DND-41 (cell line): ENCODE measurements around the gene GJE1.
"Not testable (repeated sequence)": the region's sequence is repeated elsewhere in the genome, so short reads cannot be mapped to it uniquely, and the experiment has no call there.

Source experiments
- ATAC-seq: fragments of 200-7000 bp; cut with Tn5 transposase; 3 replicates; pipeline ENCODE4 v1.9.1; 2021; ENCODE audit warnings: low read depth; ENCODE audit not compliant: insufficient read depth
- DNase-seq: peaks from one replicate; pipeline ENCODE4 v3.0.0-alpha.2; 2020
- H2AFZ ChIP-seq: 2 replicates; pipeline ENCODE4 v1.6.0; 2012; ENCODE audit warnings: low read depth, low read length
- H3K27ac ChIP-seq: 2 replicates; pipeline ENCODE4 v1.5.1; 2012; ENCODE audit warnings: low read length, inconsistent platforms
- H3K27me3 ChIP-seq: fragments of 200-600 bp; sonication (generic); 2 replicates; pipeline ENCODE4 v1.6.0; 2012; ENCODE audit warnings: low read length, mild to moderate bottlenecking, inconsistent platforms; ENCODE audit not compliant: insufficient read depth, poor library complexity
- H3K36me3 ChIP-seq: 2 replicates; pipeline ENCODE4 v1.5.1; 2012; ENCODE audit warnings: low read length, inconsistent platforms; ENCODE audit not compliant: insufficient read depth
- H3K4me1 ChIP-seq: 2 replicates; pipeline ENCODE4 v1.5.1; 2012; ENCODE audit warnings: mild to moderate bottlenecking, low read length; ENCODE audit not compliant: insufficient read depth
- H3K4me2 ChIP-seq: 2 replicates; pipeline ENCODE4 v1.6.0; 2012; ENCODE audit warnings: mild to moderate bottlenecking, moderate library complexity, low read length, inconsistent platforms; ENCODE audit not compliant: insufficient read depth
- H3K4me3 ChIP-seq, 2 experiments: fragments of 200-600 bp in 1 of 2; shearing (Covaris generic) in 1 of 2; 2 replicates each; pipeline ENCODE4 v1.5.1; 2012 to 2016; ENCODE audit warnings: inconsistent platforms in 2 of 2, low read length in 2 of 2, mild to moderate bottlenecking in 2 of 2, low read depth in 1 of 2, moderate library complexity in 1 of 2
- H3K79me2 ChIP-seq: 2 replicates; pipeline ENCODE4 v1.6.0; 2012; ENCODE audit warnings: low read length, inconsistent platforms; ENCODE audit not compliant: insufficient read depth
- H3K9ac ChIP-seq: 2 replicates; pipeline ENCODE4 v1.6.0; 2012; ENCODE audit warnings: low read depth, mild to moderate bottlenecking, inconsistent platforms, low read length, moderate library complexity
- H3K9me3 ChIP-seq: 2 replicates; pipeline ENCODE4 v1.5.1; 2012; ENCODE audit warnings: low read length, moderate library complexity, mild to moderate bottlenecking, inconsistent platforms; ENCODE audit not compliant: insufficient read depth, severe bottlenecking
- H4K20me1 ChIP-seq: 2 replicates; pipeline ENCODE4 v1.6.0; 2012; ENCODE audit warnings: low read length; ENCODE audit not compliant: insufficient read depth
- EZH2 ChIP-seq: IDR thresholded peaks from 3 replicates; pipeline ENCODE4 v1.6.1; 2012; ENCODE audit warnings: borderline replicate concordance, low read depth, mild to moderate bottlenecking, moderate library complexity, low read length, inconsistent platforms; ENCODE audit not compliant: severe bottlenecking
- TF ChIP-seq, protein P1 (sequence below): IDR thresholded peaks from 2 replicates; pipeline ENCODE4 v1.5.1; 2012; ENCODE audit warnings: borderline replicate concordance, low read length, moderate library complexity, mild to moderate bottlenecking; ENCODE audit not compliant: poor library complexity, severe bottlenecking; ENCODE audit errors: extremely low read depth

Gene GJE1, protein sequence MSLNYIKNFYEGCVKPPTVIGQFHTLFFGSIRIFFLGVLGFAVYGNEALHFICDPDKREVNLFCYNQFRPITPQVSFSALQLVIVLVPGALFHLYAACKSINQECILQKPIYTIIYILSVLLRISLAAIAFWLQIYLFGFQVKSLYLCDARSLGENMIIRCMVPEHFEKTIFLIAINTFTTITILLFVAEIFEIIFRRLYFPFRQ

DNA sequence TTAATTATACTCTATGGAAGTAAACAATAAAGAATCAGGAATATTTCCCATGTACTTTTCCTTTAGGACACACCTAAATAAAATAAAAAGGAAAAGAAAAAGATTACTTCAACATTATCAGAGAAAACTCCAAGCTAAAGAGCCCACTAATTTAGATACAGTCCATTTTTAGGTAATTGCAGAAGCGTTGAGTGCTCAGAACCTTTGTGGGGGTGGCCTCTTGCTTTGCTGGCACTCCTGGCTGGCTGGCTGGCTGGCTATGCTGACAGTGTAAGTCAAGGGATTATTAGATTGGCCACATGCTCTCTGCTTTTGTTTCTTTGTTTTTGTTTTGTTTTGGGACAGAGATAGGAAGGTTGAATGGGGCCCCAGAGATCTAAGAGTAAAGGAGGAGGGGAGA is at the start of gene GJE1:
GJE1 (plus strand) TSS at position 301 of the 400 bp plus-strand sequence. CDS start 234 bp downstream, outside the sequence.
- Histone ChIP-seq H3K4me3 (no peak within 1 kb of the TSS), H3K27me3 (no peaks in the 10 kb centered on the region), H3K9me3 (no peaks in the 10 kb centered on the region), H2AFZ (no peak within 1 kb of the TSS), H4K20me1 (no peaks in the 10 kb centered on the region), H3K36me3 (no peaks in the 10 kb centered on the region), H3K27ac (no peak within 1 kb of the TSS), H3K79me2 (no peaks in the 10 kb centered on the region), H3K4me2 (no peak within 1 kb of the TSS), H3K4me1 (no peaks in the 10 kb centered on the region), H3K9ac (no peak within 1 kb of the TSS)
- TF ChIP-seq EZH2: no peak
- TF ChIP-seq, protein P1, sequence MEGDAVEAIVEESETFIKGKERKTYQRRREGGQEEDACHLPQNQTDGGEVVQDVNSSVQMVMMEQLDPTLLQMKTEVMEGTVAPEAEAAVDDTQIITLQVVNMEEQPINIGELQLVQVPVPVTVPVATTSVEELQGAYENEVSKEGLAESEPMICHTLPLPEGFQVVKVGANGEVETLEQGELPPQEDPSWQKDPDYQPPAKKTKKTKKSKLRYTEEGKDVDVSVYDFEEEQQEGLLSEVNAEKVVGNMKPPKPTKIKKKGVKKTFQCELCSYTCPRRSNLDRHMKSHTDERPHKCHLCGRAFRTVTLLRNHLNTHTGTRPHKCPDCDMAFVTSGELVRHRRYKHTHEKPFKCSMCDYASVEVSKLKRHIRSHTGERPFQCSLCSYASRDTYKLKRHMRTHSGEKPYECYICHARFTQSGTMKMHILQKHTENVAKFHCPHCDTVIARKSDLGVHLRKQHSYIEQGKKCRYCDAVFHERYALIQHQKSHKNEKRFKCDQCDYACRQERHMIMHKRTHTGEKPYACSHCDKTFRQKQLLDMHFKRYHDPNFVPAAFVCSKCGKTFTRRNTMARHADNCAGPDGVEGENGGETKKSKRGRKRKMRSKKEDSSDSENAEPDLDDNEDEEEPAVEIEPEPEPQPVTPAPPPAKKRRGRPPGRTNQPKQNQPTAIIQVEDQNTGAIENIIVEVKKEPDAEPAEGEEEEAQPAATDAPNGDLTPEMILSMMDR: no peak
- ATAC-seq: no peak
- DNase-seq: no peak

DNA sequence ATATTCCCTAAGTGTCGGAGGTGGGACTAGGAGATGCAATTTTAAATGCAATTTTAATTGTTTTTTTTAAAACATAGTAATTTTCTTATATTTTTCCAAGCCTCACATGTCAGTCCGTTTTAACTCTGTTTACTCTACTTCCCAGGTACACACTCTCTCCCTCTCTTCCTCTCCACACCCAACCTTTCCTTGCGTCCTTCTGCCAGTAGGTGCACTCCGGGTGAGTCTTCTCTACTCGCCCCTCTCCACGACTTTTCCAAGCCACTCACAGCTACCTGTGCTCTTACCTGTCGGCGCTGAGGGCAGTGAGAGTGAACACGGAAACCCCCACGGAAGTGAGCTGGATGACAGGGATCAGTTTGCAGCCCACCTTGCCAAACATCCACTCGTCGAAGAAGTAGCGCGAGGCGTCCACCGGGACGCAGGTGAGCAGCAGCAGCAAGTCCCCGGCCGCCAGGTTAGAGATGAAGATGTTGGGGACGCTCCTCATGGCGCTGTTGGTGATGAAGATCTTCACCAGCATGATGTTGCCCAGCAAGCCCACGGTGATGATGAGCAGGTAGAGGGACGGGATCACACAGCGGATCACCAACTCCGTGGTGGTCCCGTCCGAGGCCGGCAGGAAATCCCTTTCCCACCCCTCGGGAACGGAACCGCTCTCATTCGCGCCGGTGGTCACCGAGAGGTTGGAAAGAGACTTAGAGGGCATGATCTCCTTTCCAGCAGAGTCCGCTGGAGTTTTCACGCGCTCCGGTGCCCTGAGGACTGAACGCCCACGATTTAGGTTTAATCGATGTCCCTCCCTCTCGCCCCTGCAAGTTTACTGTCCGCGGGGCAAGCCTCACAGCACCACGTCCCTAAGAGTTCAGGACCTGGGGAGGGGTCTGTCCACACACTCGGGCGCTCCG is 44.5 kb upstream of the GJE1 start:
- H2AFZ ChIP-seq: no peak overlapping the region
- no peak for ATAC-seq
- no peaks in the 10 kb centered on the region for H3K79me2 ChIP-seq
- no peak for DNase-seq
- H3K27ac ChIP-seq: no peak overlapping the region
- no peaks in the 10 kb centered on the region for H3K36me3 ChIP-seq
- H4K20me1 ChIP-seq: no peaks in the 10 kb centered on the region
- no peaks in the 10 kb centered on the region for H3K9me3 ChIP-seq
- no peak overlapping the region for H3K4me3 ChIP-seq
- H3K9ac ChIP-seq: no peak overlapping the region
- TF ChIP-seq, protein P1: no peak
- TF ChIP-seq EZH2: no peak
- no peaks in the 10 kb centered on the region for H3K27me3 ChIP-seq
- no peaks in the 10 kb centered on the region for H3K4me1 ChIP-seq
- no peak overlapping the region for H3K4me2 ChIP-seq

DNA sequence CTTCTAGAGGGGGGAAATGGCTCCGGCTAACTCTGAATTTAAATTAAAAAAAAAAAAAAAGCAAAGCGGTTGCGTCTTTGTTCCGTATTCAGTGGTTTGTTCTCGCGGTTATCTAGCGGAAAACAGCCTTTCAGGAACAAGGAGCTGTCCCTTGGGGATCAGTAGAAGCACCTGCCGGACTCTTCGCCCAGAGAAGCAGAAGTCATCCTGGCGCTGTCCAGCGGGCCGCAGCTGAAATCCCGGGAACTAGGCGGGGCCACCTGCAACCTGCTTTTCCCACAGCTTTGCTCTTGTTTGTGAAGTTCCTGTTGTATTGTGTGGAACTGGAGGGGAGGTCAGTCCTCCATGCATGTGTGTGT is 43.9 kb upstream of the GJE1 start:
- H3K36me3 ChIP-seq: no peaks in the 10 kb centered on the region
- H3K4me3 ChIP-seq: no peak overlapping the region
- H3K27me3 ChIP-seq: no peaks in the 10 kb centered on the region
- ATAC-seq (no peak), DNase-seq (no peak)
- no peak overlapping the region for H3K27ac ChIP-seq
- no peaks in the 10 kb centered on the region for H3K9me3 ChIP-seq
- H3K9ac ChIP-seq: no peak overlapping the region
- no peak overlapping the region for H3K4me2 ChIP-seq
- no peaks in the 10 kb centered on the region for H4K20me1 ChIP-seq
- no peak overlapping the region for H2AFZ ChIP-seq
- H3K79me2 ChIP-seq: no peaks in the 10 kb centered on the region
- no peaks in the 10 kb centered on the region for H3K4me1 ChIP-seq
- TF ChIP-seq, protein P1: no peak
- TF ChIP-seq EZH2: no peak

DNA sequence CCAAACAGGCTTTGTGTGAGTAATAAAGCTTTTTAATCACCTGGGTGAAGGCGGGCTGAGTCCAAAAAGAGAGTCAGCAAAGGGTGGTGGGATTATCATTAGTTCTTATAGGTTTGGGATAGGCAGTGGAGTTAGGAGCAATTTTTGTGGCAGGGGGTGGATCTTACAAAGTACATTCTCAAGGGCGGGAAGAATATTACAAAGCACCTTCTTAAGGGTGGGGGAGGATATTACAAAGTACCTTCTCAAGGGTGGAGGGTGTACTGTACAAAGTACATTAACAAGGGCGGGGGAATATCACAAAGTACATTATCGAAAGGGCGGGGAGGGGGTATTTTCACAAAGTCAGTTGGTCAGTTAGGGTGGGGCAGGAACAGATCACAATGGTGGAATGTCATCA is 27.9 kb upstream of the GJE1 start:
- H4K20me1 ChIP-seq, ATAC-seq, H3K36me3 ChIP-seq, H3K9ac ChIP-seq, H3K79me2 ChIP-seq, H3K27me3 ChIP-seq, H3K4me1 ChIP-seq, DNase-seq, H3K27ac ChIP-seq, H2AFZ ChIP-seq, H3K4me2 ChIP-seq, H3K9me3 ChIP-seq, H3K4me3 ChIP-seq: not testable (repeated sequence)

DNA sequence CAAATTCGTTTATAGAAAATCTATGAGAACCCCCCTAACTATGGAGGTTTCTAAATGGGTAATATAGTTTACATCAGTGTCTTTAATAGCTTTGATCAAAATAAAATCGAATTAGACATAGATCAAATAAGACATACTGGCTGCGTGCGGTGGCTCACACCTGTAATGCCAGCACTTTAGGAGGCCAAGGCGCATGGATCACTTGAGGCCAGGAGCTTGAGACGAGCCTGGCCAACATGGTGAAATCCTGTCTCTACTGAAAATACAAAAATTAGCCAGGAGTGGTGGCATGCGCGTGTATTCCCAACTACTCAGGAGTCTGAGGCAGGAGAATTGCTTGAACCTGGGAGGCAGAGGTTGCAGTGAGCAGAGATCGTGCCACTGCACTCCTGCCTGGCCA is 21.9 kb upstream of the GJE1 start:
- not testable (repeated sequence) for H3K36me3 ChIP-seq, H3K79me2 ChIP-seq, H3K27me3 ChIP-seq, ATAC-seq, H3K9me3 ChIP-seq, H3K9ac ChIP-seq, H3K4me3 ChIP-seq, H3K4me1 ChIP-seq, DNase-seq, H3K4me2 ChIP-seq, H3K27ac ChIP-seq, H4K20me1 ChIP-seq, H2AFZ ChIP-seq
